GM19324 (cell line): ENCODE results near the gene RGS6.

ENCODE experiments used
- ATAC-seq: cut with Tn5 transposase; IDR thresholded peaks from one replicate; pipeline ENCODE4 v1.9.1; 2021; ENCODE audit warnings: mild to moderate bottlenecking, moderate library complexity; ENCODE audit not compliant: unreplicated experiment, low FRiP score

Gene RGS6

DNA sequence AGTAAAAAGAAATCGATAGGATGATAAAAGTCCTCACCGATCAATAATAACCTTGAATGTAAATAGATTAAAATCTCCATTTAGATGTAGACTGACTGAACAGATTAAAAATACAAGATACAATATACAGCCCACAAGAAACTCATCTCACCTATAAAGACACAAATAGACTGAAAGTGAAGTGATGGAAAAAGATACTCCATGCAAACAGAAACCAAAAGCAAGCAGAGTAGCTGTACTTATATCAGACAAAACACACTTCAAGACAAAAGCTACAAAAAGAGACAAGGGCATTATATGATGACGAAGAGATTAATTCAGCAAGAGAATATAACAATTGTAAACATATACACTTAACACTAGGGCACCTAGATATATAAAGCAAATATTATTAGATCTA lies 444.8 kb downstream of the RGS6 start:
- no peak for ATAC-seq

DNA sequence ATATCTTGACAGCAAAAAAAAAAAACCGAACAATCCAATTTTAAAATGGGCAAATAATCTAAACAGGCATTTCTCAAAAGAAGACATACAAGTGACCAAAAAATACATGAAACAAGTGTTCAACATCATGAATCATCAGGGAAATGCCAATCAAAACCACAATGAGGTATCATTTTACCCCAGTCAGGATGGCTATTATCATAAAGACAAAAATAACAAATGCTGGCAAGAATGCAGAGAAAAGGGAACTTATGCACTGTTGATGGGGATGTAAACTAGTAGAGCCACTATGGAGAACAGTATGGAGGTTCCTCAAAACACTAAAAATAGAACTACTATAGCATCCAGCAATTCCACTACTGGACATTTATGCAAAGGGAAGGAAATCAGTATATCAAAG lies 448.2 kb downstream of the RGS6 start:
- no peak for ATAC-seq

DNA sequence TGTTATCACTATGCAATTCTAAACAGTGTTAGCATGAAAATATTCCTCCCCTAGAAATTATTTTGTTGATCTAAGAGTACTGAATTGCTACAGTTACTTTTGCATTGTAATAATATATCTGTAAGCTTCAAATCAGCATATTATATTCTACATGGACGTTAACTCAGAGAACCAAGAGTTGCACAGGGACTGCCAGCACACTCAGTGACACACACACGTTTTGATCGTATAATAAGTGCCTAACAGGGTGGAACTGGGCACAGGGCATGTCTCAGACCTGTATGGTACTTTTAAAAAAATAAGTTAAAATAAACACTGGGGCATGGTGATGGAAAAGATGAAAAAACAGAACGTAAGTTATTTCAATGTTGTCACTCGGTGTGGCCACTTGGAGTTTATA lies 451.6 kb downstream of the RGS6 start:
- ATAC-seq = no peak

DNA sequence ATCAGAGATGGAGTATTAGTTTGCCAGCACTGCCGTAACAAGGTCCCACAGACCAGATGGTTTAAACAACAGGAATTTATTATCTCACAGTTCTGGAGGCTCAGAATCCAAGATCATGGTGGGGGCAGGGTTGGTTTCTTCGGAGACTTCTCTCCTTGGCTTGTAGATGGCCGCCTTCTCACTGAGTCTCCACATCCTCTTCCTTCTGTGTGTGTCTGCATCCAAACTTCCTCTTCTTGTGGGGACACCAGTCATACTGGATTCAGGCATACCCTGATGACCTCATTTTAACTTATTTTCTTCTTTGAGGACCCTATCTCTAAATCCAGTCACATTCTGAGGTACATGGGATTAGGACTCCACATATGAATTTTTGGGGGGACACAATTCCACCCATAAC lies 455.5 kb downstream of the RGS6 start:
- no peak for ATAC-seq

DNA sequence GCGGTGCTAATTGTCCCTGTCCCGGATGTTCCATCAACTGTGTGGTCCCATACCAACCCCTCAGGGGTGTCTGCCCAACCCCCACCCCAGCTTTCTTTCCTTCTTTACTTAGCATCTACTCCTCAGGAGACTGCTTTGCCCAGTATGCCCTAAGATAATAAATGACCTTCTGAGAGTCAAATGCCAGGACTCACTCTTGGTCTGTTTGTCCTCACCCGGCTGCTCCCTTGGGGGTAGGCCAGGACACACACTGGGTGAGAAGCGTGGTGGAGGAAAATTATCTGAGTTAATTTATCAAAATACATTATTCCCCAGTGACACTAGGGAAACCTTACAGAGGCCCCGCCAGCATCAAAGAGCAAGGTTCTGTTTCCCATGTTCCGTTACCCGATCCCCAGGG lies 457.0 kb downstream of the RGS6 start:
- ATAC-seq = no peak

DNA sequence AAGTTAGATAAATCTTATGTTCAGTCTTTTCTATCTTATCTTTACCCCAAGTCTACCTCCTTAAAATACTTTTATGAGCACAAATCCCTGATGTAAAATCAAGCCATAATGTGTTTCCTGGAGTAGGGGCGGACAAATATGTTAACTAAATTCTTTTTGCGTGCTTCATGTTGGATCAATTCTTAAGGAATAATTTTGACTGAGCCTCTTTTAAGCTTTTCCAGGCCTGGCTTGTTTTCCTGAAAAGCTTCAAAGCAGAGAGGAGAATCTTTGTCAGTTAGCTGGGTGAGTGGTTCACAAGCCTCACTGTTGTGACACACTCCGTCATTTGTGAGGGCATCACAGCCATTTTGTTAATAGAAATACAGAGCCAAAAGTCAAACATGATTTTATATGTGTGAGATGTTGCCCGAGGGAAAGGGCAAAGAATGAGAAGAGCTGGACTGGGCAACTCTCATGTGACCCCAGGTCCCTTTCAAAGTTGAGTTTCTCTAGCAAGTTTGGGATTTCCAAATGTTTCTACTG lies 468.9 kb downstream of the RGS6 start:
- no peak for ATAC-seq

DNA sequence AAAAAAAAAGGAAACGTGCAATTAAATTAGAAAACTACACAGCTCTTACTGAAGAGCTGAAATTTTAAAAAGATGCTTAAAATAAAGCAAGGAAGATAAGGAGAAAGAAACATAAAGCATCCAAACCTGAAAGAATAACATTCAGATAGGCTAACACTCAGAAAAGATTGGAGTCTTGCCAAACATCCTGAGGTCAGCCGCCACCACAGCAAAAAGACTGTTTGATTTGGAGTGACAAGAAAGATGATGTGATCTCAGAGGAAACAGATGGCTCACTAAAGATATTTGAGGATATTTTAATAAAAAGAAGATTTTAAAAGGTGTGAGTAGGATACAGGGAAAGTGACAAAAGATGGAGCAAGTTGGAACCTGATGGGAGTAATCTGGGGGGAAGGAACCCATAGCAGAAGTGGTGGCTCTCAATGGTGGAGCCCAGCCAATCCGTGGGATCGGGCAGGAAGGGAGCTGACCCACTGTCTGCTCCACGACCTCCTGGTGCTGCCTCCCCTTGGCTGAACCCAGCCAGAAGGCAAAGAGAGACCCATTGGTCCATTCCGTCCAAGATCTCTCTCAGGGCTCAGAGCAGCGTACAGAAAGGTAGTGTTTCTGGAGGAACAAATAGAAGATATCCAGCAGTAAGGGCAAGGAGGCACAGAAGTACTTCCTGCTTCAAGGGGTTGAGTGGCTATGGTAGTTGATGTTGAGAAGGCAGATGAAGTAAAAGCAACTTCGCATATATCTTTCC lies 469.6 kb downstream of the RGS6 start:
- no peak for ATAC-seq

DNA sequence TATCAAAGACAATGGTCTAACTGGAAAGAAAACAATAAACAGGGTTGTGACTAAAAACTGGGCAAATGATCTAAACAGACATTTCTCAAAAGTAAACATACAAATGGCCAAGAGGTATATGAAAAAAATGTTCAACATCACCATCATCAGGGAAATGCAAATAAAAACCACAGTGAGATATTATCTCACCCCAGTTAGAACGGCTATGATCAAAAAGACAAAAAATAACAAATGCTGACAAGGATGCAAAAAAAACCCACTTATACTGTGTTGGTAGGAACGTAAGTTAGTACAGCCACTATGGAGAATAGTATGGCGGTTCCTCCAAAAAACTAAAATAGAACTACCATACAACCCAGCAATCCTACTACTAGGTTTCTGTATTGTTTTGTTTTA lies 470.1 kb downstream of the RGS6 start:
- ATAC-seq = no peak

DNA sequence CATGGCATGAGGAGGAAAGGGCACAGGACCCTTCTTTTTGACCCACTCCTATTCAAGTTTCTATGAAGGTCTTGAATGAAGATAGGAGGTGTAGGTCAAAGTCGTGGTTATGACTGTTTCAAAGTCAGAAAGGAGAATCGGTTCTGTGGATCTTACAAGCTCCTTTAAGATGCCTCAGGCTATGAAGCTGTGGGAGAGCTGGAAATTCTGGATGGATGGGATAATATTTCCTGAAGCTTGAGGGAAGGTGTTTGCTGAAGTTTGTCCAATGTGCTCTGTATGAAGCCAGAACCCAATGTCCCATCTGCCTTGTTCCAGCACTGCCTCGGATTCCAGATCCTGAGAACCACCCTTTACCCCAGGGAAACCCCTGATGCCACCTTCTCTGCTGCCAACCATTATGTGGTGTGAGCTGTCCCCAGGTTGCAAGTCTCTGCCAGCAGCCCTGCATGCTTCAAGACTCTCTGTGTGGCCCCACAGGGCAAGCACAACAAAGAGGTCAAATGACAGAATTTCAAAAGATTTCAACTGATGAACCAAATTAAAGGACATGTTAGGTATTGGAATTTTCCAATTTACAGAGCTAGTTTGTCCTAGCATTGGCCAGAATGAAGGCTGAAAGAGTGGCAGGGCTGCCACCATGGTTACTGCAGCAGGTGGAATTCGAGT lies 472.0 kb downstream of the RGS6 start:
- no peak for ATAC-seq

DNA sequence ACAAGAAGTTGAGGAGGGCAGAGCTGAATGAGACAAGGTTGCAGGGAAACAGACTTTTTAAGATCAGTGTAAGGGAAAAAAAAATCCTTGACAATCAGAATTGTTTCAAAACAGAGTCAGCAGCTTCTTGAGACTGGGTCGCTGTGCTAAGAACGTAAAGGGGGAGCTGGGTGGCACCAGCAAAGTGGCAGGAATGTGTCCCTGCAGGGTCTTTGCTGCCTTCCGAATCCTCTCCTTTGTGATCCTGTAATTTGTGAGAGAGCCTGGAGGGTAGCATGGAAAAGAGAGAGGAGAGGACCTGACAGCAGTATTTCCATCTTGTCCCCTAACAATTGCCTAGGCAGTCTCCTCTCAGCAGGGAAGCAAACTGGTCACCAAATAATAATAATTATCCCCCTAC lies 472.8 kb downstream of the RGS6 start:
- ATAC-seq = no peak

DNA sequence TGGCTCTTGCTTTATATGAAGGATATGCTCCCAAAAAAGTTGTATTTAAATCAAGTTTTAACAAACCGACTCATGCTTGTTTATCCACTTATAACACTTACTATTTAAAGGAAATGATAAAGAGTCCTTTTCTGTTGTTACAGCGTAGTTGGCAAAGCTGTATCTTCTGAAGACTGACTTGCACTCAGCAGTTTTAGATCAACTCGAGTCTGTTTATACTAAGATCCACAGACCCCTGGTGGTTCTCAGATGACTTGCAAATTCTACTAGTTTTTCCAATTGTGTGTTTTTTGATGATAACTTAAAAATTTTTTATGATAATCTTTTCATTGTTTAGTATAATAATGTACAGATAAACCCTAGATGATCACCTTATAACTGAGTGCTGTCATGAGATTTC lies 475.8 kb downstream of the RGS6 start:
- ATAC-seq = no peak

DNA sequence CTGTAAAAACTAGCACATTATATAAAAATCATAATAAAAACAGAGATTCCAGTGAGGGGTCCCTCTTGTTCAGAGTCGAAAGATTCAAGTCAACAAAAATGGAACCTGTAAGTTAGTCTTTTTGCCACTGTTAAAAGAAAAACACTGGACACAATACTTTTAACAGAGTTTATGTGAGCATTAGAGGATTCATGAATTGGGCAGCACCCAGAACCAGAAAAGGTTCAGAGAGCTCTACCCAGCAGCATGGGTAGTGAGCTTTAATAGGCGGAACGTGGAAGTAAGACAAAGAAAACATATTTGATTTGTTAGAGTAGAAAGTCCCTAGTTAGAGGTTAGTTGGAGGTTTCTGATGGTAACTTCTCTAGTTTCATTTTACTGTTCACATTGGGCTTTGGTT lies 476.8 kb downstream of the RGS6 start:
- ATAC-seq = no peak

DNA sequence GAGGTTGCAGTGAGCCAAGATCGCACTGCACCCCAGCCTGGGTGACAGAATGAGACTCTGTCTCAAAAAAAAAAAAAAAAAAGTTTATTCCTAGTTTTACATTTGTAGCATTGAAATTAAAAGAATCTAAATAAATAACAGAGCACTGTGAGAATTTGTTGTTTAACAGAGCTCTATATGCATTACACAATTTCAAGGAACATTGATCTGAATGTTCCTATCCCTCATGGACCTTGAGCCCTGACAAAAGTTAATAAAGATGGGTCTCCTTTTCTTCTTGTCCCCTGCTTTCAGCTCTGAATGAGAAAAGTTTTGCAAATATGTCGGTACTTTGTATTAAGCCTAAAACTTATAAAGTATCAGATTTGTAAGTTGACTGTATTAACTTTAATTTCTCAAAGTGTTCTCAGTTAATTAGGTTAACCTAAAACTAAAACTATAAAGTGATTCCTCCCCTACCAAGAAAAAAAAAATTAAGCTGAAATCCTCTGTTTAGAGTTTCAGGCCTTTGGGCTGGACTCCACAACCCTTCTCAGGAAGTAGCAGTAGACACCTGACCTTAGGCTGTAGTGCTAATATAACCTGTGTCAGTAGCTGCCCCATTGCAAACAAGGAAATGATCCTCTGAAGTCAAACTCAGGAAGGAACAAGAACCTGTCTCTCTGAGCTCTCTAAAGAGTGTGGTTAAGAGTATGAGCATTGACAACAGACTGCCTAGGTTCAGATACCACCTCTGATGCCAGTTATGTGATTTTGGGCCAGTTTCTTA lies 484.0 kb downstream of the RGS6 start:
- no peak for ATAC-seq

DNA sequence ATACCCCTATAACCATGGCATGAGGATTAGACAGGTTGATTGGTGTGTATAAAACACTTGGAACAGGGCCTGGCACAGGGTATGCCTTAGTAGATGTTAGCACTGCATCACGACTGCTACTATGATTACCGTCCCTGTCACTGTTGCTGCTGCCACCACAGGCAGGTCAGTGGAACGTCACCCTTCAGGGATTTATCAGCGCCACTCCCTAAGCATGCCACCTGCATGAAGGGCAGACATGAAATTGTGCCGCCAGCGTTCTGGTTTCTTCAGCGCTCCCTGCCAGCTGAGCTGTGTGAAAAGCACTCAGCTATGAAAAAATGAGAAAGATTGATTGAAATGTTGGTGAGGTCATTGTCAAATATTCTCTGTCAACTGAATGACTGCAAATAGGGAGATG lies 484.7 kb downstream of the RGS6 start:
- ATAC-seq = no peak

DNA sequence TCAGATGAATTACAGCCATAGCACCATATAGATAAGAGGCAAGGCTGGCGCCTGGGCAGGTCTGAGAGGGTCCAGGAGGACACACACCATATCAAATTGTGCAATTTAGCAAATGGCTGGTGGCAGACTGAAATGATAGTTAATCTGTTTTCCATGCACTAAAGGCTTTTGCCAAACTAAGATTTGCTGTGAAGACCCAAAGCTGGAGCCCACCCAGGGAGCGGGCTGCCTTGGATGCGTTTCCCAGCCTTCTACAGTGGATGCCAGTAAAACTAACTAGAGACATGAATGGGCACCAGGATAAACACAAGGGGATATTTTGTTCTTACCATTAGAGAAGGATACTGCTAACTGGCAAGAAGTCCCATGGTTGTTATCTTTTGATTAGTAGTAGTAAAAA lies 486.6 kb downstream of the RGS6 start:
- ATAC-seq = no peak

DNA sequence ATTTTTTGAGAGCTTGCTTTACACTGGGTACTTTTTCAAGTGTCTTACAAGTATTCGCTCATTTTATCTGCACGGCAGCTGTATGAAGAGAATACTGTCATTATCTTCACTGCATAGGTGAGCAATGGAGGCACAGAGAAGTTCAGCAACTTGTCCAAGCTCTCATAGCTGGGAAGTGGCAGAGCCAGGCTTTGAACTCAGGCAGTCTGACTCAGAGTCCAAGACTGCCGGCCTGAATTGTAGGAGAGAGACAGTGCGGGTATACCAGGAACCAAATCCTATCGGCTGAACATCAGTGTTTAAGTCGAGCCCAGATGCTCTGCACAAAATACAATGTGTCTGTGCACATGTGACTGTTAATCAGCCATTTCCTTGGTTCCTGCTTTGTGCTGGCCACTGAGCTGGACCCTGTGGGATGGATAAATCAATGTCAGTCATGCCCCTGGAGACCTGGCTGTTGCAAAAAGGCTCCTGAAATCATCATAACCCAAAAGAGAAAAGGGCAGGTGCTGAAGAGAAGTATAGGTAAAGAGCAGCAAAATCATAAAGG lies 487.1 kb downstream of the RGS6 start:
- ATAC-seq = no peak

DNA sequence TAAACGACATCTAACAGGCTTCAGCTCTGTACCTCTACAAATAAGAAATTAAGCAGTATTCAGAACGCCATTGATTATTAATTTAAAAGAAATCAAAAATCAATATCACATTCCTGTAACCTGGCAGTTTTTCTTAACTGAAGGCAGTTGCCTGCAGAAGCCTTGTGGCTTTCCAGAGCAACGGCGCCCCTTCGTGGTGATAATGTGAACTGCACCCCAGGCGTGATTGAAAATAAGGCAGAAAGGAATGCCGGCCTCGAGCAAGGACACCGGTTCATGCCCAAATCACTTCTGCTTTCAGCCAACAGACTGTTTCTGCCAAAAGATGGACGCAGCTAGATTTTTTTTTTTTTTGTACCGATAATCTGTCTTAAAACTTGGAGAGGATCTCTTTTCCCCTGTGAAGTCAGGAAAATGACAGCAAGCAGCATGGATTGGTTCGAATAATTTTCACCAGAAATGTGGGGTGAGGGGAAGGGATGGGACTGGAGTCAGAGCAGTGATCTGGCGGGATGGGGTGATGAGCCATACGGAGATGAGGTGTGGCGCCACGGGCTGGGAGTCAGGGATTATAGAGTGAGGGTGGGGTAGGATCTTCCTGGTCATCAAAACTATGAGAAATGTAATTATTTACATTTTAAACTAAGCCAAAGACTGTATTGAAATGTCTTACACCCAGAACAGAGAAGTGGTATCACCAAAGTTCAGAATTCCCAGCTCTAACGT lies 488.7 kb downstream of the RGS6 start:
- no peak for ATAC-seq

DNA sequence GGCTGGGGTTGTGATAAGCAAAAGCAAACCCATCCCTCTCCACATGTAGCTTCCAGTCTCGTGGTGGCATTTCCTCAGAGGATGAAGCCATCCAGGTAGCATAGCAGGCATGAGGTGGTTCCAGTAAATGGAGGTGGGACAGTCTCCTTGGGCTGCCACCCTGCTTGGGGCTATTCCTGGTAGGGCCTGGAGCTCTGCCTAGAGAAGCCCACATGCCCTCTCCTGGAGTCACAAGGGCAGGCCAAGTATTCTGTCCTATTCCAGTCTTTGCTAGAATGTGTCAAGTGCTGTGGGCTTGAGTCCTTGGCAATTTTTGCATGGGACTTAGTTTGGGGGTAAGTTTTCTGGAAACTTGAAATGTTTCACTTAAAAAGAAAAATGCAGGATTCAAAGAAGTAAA lies 491.7 kb downstream of the RGS6 start:
- no peak for ATAC-seq

DNA sequence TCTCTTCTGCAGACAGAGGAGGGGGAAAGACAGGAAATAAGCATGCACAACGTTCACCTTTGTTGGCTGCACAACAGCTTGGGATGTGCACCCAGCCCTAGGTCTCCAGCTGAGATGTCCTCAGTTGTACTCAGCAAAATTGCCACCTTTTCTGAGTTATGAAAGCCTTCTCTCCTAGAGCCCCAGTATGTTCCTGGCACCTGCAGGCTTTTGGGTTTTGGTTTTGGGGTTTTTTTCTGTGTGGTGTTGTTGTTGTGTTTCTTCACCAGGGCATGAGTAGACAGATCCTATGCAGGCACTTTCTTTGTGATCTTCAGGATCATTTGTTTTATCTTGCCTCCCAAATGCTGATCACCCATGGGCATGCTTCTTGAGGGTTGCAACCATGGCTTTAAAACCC lies 498.2 kb downstream of the RGS6 start:
- ATAC-seq = no peak

DNA sequence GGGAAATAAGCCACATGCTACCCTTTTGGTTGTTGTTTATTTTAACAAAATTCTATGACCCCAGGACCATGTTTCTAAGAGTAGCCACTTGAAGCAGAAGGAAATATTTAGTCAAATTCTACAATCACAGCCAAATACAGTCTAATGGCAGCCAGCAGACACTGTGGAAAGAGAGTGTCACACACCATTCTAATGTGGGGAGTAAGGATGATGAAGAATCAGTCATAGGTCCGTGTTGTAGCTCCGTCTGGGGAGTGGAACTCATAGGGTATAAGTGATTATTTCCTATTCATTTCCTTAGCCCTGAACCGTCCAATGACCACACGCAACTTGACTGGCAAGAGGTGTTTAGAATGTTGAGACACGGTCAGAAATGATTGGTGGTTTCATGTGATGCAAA lies 500.5 kb downstream of the RGS6 start:
- no peak for ATAC-seq

DNA sequence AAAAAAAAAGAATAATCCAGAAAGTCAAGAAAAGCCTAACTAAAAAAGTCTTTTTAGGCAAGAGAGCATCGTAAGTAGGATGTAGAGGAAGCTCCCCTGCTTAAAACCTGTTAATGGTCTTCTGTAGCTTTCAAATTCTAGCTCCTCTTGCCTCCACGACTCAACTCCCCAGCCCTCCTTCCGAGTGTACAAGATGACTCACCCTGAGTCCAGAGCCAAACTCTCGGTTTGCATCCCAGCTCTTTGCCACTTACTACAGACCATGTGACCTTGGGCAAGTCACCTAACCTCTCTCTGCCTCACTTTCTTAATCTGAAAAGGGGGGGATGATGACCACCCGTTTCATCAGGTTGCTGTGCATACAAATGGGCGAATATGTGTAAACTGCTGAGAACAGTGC lies 501.3 kb downstream of the RGS6 start:
- no peak for ATAC-seq
